Measurements from ENCODE around the gene DHRS7. TPM values are rescaled to one million over a fixed set of nuclear protein-coding genes. Genes with fewer than 3 reads are reported as not detected.

DHRS7 gene
- total RNA-seq, 1 donor from 2014 or later: 92.1 TPM

DNA sequence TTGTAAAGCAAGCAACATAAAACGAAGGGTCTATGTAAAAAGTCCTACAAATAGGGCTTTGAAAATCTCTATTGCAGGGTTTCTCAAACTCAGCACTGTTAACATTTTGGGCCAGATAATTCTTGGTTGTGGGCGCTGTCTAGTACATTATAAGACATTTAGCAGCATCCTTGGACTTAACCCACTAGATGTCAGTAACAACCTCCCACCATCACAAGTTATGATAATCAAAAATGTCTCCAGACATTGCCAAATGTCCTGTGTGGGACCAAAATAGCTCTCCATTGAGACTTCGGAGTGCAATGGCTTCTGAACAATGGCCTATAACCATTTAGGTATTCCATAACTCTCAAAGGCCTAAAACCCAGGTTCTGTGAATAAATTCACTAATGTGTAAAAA lies 22.9 kb upstream of the DHRS7 start:
- ATAC-seq (no peak), DNase-seq (ENCODE audit: low spot score) (no peak)

DNA sequence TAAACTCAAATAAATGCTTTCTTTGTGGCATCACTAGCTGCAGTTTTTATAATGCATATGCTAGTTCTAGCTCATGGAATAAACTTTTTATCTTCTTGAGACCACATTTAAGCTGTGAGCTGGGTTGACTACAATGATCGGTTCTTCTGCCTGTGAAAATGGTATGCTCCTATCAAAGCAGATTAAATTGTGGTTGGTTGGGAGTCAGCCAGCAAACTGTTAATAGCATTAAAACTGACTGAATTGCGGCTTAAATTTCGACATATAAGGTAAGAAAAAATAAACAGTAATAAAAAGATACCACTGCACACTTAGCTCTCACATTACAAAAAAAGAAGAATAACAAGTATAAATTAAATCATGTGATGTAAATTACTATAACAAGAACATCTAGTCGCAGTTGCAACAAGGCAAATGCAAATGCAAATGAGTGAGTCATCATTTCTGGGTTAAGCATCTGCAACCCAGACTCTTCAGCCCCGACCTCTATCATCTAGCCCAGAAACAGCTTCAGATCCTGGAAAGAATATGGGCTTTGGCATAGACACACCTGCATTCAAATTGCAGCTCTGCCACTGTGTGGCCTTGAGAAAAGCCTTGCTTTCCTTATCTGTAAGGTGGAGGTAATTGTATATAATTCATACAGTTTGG lies 19.8 kb upstream of the DHRS7 start:
- DNase-seq (ENCODE audit: low spot score) (no peak), ATAC-seq (no peak)

DNA sequence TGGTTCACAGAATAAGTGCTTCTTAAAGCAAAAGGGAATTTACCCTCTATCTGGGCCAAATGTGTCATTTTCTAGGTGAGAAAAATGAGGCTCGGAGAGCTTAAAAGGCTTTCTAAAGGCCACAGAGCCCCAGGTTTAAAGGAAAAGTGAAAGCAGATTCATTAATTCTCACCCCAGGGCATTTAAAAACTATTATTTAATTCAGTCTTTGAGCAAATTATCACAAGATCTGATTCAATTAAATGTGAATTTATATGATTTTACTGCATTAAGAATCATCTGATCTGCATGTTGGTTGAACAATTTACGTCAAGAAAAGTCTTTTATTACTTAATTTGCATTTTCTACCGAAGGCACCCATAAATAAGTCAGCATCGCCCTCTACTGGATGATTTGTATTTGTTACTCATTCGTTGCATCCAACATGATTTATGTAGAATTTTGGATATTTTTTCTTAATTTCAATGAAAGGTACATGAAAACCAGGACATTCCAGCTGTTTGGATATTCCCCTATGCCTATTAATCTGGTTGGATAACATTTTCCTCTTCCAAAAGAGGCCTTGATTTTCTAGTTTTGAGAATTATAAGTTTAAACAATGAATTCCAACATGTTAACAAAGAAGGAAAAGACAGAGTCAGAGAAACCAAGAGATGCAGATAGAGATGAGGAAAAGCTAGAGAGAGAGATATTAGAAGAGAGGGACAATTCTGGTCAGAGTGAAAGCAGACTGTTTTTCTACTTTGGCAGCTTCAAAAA lies 19.1 kb upstream of the DHRS7 start:
- ATAC-seq (peak; percentile 87), DNase-seq (ENCODE audit: low spot score) (no peak)

DNA sequence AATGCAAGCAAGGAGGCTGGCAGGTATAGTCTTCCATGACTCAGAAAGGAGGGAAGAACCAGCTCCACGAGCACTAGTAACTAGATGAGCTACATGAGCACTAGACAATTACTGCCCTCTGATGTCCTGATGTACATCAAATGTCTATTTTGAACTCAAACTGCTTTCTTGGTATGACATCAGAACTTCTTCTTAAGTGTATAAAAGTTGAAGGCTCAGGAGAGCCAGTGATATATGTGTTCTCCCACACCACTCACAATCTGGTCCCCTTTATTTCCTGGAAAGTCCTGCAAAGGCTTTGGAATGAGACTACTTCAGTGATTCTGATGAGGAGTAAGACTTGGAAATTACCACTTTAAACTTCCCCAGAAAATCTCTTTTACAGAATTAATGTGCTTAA lies 18.5 kb upstream of the DHRS7 start:
- ATAC-seq (peak; percentile 76), DNase-seq (ENCODE audit: low spot score) (no peak)

DNA sequence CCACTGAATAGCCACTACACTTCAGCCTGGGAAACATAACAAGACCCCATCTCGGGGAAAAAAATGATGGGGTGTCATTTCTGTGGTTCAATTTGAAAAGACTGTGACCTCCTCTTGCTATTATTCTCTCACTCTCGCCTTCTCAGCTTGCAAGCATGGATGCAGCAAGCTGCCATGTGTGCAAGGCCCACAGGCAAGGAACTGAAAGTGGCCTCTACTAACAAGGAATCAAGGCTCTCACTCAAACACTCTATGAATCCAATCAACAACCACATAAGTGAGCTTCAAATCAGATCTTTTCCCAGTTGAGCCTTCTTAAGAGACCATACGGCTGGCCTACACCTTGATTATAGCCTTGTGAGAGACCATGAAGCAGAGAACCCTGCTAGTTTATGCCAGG lies 17.9 kb upstream of the DHRS7 start:
- no peak for DNase-seq (ENCODE audit: low spot score)
- no peak for ATAC-seq

DNA sequence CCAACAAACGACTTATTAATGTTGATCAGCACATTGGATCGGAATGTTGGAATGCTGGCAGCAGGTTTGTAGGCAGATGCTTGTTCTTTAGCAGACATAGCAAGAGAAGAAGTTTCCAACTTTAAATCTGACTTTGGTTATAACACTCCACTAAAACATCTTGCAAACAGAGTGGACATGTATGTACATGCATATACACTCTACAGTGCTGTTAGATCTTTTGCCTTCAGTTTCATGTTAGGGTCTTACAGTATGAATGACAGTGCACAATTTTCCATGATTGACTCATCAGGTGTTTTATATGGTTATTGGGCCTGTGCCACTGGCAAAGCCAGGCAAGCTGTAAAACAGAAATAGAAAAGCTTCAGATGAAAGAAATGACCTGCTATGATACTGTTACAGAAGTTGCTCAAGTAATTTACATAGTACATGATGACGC lies 14.3 kb upstream of the DHRS7 start:
- DNase-seq (ENCODE audit: low spot score) (no peak), ATAC-seq (no peak)

DNA sequence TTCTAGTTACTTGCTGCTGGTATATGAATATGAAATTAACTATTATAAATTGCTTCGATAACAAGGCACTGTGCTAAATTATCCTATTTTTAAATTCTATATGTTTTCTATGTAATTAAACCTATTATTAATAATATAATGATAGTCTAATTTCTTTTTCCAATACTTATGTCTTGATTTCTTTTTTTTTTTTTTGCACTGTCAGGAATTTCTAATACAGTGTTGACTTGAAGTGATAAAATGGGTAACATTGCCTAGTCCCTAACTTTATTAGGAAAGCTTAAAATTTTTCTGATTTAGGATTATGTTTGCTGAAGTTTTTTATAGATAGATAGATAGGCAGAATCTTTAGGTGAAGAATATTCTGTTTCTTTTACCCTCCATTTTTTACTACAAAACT lies 13.6 kb upstream of the DHRS7 start:
- no peak for ATAC-seq
- DNase-seq (ENCODE audit: low spot score): no peak

DNA sequence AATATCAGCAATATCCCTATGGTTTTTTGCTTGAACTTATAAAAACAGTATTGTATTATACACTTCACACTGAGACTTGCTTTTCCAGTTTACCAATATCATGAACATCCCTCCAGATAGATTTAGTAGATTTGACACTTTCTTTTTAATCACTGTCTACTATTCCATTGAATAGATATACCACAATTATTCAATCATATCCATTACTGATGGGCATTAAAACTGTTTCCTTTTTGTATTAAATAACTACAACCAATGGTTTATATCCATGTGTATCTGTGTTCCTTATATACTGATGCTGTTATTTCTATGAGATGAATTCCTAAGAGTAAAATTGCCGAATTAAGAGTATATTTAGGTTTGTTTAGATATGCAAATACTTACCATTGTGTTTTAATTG lies 13.0 kb upstream of the DHRS7 start:
- DNase-seq (ENCODE audit: low spot score) (no peak), ATAC-seq (no peak)

DNA sequence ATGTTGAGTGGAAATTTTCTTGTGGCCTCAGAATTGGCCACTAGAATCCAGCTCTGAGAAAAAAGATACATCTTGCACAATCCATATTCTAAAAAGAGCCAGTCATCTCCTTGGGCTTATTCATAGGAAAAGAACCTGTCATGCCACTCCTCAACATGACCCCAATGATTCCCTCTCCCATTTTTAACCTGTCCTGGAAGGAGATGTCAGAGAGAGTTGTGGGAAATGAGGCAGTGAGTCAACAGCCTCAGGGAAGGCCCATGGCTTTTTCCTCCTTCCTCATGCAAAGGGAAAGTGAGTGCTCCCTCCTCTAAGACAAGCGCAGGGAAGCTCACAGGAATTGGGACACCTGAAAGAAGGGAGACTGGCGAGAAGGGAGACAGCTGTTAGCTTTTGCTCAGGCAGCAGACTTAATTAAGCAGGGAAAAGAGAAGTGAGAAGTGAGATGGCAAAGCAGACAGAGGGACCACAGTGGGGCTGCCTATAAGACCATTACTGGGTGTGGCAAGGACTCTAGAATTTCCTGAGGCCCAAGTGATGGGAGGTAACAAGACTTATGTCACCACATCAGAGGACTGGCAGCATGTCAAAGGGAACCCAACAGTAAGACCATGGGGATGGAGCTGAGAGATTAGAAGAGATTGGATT lies 10.2 kb upstream of the DHRS7 start:
- no peak for ATAC-seq
- no peak for DNase-seq (ENCODE audit: low spot score)

DNA sequence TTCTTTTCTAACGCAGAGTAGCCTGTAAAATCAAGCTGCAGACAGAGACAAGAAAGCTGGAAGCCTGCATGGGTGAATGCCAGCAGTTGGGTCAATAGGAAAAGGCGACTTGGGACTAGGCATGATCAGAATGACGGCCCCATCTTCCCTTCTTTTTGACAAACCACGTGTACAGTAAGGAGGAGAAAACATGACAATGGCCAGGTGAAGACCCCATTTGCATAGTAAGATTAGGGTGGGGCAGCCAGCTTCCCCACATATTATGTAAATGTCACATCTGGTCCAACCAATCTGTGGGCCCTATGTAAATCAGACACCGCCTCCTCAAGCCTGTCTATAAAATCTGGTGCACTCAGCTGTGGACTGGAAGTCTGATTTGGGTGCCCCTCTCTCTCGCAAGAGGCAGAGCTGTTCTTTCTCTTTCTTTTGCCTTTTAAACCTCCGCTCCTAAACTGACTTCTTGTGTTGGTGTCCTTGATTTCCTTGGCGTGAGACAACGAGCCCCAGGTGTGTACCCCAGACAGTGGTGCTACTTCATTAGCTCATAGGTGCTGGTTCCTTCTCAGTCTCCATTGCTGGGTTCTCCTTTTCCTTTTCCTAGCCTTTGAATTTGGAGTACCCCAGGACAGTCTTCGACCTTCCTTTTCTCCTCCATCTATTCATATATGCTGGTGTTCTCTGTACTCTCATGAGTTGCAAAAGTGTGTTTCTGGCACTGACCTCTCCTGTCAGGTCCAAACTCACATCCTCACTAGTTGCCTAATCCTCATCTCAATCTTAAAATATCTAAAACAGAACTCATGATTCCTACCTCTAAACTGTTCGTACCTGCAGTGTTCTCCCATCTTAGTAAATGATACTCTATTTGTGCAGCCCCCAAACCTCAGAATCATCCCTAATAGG lies 9.4 kb upstream of the DHRS7 start:
- no peak for ATAC-seq
- no peak for DNase-seq (ENCODE audit: low spot score)

DNA sequence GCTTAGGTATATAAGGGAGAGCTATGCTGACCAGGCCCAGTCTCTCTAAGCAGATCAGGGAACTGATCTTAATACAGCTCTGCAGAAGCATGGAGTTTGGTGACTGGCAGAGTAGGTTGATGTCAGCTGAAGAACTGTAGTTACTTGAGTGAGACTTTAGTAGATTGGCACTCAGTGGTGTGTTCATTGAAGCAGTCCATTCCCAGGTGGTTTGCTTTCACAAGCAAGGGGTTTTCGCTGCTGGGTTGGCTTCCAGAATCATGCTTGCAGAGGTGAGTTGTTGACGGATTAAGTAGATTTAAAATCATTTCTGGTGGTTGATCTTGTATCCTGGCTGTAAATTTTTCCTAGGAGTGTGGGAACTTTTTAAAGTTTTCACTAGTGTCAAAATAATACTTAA lies 6.5 kb upstream of the DHRS7 start:
- ATAC-seq: no peak
- no peak for DNase-seq (ENCODE audit: low spot score)

DNA sequence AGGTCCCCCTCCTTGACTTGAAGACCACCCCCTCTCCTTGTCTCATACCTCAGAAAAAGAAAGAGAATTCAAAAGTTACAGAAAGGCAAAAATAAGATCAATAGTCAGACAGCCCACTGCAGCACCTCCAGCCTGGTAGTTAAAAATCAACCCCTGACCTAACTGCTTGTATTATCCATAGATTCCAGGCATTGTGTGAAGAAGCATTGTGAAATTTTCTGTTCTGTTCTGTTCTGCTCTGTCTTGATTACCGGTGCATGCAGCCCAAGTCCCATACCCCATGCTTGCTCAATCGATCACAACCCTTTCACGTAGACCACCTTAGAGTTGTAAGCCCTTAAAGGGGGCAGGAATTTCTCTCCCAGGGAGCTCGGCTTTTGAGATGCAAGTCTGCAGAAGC lies 5.8 kb upstream of the DHRS7 start:
- ATAC-seq (no peak), DNase-seq (ENCODE audit: low spot score) (no peak)

DNA sequence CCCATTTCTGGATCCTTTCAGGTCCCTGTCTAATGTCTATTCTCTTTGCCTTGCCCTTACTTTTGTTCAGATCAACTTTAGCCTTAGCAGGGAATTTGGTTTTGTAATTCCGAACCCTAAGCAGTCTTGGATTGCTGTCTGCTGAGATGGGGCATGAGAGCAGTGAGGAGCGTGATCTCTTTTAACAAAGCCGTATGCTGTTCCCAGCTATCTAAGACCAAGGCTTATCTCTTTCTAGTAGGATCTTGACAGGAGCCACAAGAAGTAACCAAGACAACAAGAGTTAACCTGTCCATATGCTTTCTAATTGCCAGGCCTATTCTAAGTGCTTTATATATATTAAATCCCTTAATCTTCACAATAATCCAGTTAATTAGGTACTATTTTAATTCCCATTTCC lies 4.5 kb upstream of the DHRS7 start:
- ATAC-seq: no peak
- no peak for DNase-seq (ENCODE audit: low spot score)

DNA sequence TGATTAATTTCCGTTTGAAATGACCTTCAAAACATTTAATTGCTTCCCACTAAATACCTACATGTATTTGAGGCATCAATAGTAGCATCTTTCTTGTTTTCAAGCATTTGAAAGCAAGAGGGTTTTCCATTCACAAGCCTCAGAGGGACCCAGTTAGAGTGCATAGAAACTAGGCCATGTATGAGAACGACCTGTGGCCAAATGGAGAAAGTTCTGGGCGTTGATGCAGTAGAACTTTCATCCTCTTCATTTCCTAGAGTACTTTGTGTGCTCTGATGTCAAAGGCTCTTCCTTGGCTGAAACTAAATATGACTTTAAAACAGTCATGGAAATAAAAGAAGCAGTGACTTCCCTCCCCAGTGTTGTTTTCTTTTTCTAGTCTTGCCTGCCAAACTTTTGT lies 944 bp upstream of the DHRS7 start:
- no peak for DNase-seq (ENCODE audit: low spot score)
- ATAC-seq: no peak

DNA sequence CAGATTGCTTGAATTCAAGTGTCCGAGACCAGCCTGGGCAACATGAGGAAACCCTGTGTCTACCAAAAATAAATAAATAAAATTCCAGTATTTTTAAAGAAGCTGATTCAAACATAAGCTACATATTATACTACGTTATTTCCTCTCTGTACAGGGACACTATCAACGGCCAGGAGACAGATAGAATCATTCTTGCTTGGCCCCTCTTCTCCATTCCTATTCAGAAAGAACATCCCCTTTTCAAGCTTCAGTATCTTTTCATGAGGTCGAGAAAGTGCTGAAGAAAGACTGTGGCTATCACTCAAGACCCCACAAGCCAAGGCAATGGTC lies 314 bp upstream of the DHRS7 start:
- no peak for ATAC-seq
- DNase-seq (ENCODE audit: low spot score): no peak

DNA sequence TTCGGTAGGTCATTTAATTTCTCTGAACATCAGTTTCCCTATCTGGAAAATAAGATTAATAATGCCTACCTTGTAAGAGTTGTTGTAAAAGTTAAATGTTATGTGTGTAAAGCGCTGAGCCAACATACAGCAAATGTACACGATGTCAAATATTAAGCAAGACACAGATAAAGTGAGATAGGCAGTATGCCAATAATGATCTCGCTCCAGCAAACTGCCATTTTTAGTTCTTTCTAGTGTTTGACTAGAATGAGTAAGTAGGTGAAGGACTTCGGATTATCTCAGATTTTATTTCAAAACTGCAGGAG lies 840 bp downstream of the DHRS7 start:
- DNase-seq (ENCODE audit: low spot score): no peak
- ATAC-seq: peak; percentile 9

DNA sequence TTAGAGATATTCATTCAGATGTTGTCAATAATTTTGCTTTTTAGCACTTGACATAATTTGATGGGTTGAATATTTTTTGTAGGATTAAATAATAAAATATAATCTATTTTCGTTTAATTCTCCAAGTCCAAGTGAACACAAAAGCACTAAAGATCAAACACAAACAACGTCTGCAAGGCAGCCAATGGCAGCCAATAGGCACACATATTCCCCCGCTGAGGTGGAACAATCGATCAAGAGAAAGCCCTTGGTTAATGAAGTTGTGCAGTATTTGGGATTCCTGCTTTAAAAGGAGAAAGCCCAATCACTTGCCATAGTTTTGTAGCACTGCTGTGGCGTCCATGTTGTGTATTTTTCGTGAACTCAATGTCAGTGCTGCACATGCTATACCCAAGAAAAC lies 1.5 kb downstream of the DHRS7 start:
- DNase-seq (ENCODE audit: low spot score): no peak
- ATAC-seq: no peak

DNA sequence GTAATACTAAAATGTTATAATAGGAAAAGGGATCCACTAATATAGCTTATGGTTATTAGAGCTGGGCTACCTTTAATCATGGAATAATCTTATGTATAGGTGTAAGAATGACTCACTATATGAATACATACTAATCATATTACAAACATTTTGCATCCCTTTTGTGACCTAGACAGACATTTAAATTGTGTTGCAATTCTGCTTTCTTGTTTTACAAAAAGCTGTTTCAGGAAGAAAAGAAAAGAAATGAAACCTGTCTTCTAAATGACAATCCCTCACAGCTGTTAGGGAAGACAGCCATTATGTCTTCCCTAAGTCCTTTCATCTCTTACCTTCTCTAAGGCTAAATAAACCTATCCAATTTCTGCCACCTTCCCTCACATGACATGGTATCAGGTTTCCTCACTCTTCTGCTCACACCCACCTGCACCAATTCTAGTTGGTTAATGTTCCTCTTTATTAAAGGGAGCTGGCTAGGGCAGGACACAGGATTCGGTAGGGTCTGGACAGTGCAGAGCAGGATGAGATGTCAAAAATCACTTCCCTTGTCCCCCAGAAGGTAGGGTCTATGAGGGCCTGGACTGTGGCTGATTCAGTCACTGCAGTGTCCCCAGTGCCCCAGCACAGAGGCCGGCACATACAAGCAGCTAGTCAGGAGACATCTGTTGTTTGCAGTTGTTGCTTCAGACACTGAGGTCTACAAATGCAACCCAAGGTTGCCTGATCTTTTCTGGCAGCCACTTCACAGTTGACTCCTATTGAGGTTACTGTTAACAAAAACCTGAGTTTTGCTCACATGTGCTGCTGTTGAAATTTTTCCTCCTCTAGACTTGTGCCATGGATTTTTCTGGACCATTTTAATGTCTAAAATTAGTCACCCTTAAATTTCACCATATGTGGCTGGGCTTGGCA lies 3.7 kb downstream of the DHRS7 start:
- ATAC-seq (peak; percentile 65), DNase-seq (ENCODE audit: low spot score) (peak; percentile 78)

DNA sequence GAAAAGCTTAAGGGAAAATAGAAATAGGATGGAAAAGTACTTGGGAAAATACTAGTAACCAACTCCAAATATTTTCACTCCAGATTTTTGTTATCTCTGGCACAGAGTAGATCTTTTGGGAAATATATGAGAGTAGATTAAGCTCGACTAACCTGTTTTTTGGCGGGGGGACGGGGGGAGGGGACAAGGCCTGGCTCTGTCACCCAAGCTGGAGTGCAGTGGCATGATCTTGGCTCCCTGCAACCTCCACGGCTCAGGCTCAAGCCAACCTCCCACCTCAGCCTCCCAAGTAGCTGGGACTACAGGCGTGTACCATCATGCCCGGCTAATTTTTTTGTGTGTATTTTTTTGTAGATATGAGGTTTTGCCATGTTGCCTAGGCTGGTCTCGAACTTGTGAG lies 4.8 kb downstream of the DHRS7 start:
- ATAC-seq (no peak), DNase-seq (ENCODE audit: low spot score) (no peak)

DNA sequence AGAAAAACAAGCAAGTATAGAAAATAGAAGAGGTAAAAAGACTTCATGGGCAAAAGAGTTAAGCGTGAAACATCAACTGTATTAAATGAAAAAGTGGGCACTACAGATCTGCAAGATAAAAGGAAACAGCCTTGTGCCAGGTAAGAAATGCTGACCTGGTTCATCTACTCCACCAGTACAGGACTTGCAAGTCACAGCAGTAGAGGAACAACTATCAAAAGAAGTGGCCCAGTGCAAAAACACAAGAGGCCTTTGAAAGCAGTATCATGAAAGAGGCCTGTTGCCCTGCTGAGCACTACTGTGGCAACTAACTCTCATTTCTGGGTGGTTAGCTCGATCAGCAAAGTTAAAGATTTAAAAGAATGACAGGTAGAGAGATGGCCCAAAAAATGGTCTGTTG lies 10.5 kb downstream of the DHRS7 start:
- no peak for ATAC-seq
- DNase-seq (ENCODE audit: low spot score): no peak

DNA sequence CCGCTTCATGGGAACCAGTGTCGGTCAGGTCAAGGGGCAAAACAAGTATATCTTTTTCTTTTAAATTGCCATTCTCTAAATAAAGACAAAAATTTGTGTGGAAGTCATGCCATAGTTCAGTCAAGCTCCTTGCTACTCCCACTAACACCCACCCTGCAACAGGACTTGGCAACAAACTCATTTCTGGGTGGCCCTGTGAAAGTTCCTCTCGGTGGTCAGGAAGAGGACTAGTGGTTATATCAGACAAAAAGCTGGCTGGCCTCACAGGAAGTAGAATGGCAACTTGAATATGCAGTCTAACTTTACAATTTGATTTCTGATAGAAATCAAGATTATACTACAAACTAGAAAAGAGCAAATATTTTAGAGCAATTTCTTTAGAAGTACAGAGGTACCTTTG lies 11.2 kb downstream of the DHRS7 start:
- no peak for DNase-seq (ENCODE audit: low spot score)
- ATAC-seq: no peak
